ENCODE measurements around the gene TRABD2B. TPM values are rescaled to one million over a fixed set of nuclear protein-coding genes. Genes with fewer than 3 reads are reported as not detected.

TRABD2B gene
- total RNA-seq, 1 experiment from 2014 or later, result not detected

DNA sequence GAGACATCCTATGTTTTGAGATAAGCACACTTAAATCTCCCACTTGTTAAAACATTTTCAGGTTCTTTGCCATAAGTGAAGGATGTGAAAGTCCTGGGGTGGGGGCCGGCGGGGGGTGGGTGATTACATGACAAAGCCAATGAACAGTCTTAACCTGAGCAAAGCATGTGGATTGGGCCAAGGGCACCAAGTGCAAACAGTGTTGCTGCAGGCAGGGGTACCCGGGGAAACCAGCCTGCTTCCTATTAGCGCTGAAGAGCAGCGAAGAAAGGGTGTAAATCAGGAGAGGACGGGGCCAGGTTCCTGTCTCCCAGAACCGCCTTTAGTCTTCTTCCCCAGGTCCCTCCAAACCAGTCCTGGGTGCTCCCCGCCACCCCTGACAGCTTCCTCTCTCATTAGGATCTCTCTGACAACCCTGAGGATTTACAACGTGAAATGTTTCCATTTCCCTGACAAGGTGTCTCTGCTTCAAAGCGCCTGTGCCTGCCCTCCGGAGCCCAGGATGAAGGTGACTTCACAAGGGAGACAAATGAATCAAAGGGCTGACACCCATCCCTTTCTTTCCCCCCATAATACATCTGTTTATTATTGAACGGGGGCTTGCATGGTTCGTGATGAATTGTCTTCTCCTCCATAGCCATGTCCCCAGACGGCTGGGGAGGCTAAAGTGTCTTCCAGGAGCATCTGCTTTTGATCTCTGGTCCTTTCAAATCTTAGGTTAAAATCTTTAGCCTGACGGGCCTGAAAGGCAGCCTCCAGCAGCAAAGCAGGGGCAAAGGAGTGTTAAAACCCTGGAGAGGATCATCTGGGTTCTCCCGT lies 109.5 kb downstream of the TRABD2B start:
- DNase-seq (ENCODE audit: low spot score), result no peak
- Histone ChIP-seq H3K27me3 (replicated peaks; ENCODE audit: insufficient read depth, low read depth, low read length, poor library complexity) (peaks cover 11% of the 10 kb centered on the region), H3K27ac (ENCODE audit: low read depth, low read length, poor library complexity, severe bottlenecking) (no peak overlapping the region), H3K36me3 (ENCODE audit: insufficient read depth, low read length, poor library complexity, severe bottlenecking) (no peaks in the 10 kb centered on the region), H3K9me3 (ENCODE audit: low read depth, low read length, poor library complexity, severe bottlenecking) (no peaks in the 10 kb centered on the region), H3K4me1 (ENCODE audit: insufficient read depth, low read length, poor library complexity, severe bottlenecking) (no peaks in the 10 kb centered on the region), H3K4me3 (ENCODE audit: low read depth, low read length, poor library complexity, severe bottlenecking) (no peak overlapping the region)
- intact Hi-C loops (cut with micrococcal nuclease; ENCODE audit: unreplicated experiment), result no loop called here
- CTCF ChIA-PET, result no interaction called here
- BruUV-seq (replicated peaks), result no TSS peak
- POLR2A ChIA-PET (ENCODE audit: low non-redundant PET), result no interaction called here
- TF ChIP-seq, protein P1, sequence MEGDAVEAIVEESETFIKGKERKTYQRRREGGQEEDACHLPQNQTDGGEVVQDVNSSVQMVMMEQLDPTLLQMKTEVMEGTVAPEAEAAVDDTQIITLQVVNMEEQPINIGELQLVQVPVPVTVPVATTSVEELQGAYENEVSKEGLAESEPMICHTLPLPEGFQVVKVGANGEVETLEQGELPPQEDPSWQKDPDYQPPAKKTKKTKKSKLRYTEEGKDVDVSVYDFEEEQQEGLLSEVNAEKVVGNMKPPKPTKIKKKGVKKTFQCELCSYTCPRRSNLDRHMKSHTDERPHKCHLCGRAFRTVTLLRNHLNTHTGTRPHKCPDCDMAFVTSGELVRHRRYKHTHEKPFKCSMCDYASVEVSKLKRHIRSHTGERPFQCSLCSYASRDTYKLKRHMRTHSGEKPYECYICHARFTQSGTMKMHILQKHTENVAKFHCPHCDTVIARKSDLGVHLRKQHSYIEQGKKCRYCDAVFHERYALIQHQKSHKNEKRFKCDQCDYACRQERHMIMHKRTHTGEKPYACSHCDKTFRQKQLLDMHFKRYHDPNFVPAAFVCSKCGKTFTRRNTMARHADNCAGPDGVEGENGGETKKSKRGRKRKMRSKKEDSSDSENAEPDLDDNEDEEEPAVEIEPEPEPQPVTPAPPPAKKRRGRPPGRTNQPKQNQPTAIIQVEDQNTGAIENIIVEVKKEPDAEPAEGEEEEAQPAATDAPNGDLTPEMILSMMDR (conservative IDR thresholded peaks at IDR 0.05; ENCODE audit: low read depth, low read length), result no peak

DNA sequence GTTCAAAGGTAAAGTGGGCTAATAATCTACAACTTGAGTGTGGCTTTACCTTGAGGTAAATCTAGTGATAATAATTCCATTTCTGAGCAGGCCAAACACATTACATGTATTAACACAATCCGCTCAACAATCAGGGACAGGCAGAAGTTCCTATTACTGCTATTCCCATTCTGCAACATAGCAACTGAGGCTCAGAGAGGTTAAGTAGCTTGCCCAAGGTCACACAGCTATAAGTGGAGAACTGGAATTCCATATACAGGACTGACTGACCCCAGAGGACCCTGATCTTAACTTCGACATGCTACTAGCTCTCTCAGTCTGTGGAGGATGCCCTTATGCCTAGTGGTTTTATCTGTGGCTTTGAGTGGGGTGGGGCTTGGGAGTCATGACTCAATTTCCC lies 110.1 kb downstream of the TRABD2B start:
- no peak for DNase-seq (ENCODE audit: low spot score)
- Histone ChIP-seq H3K36me3 (ENCODE audit: insufficient read depth, low read length, poor library complexity, severe bottlenecking) (no peaks in the 10 kb centered on the region), H3K27me3 (replicated peaks; ENCODE audit: insufficient read depth, low read depth, low read length, poor library complexity) (peaks cover 4% of the 10 kb centered on the region), H3K9me3 (ENCODE audit: low read depth, low read length, poor library complexity, severe bottlenecking) (no peaks in the 10 kb centered on the region), H3K4me1 (ENCODE audit: insufficient read depth, low read length, poor library complexity, severe bottlenecking) (no peaks in the 10 kb centered on the region), H3K27ac (ENCODE audit: low read depth, low read length, poor library complexity, severe bottlenecking) (no peak overlapping the region), H3K4me3 (ENCODE audit: low read depth, low read length, poor library complexity, severe bottlenecking) (no peak overlapping the region)
- POLR2A ChIA-PET (ENCODE audit: low non-redundant PET), result no interaction called here
- TF ChIP-seq EZH2 (IDR thresholded peaks at IDR 0.05; ENCODE audit: borderline replicate concordance, low read depth, low read length, poor library complexity, severe bottlenecking), result no peak
- TF ChIP-seq, protein P1 (conservative IDR thresholded peaks at IDR 0.05; ENCODE audit: low read depth, low read length), result no peak
- no TSS peak for BruUV-seq (replicated peaks)
- intact Hi-C loops (cut with micrococcal nuclease; ENCODE audit: unreplicated experiment), result no loop called here
- CTCF ChIA-PET, result no interaction called here

DNA sequence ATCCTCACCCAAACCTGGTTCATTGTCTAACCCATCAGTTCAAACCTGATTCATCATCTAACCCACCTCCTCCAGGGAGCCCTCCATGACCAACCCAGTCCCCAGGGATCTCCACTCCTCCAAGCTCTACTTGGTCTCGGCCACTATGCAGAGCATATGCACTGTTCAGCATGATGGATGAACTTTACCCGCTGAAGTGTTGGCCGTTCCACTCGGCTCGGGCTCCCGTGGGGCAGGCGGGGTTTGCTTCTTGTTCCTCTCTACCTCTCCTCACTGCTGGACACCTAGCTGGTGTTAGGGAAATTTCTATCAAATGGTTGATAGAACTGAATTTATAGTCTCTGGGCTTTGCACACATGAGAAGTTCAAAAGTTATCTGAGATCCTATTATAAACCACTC lies 111.0 kb downstream of the TRABD2B start:
- Histone ChIP-seq H3K4me1 (ENCODE audit: insufficient read depth, low read length, poor library complexity, severe bottlenecking) (no peaks in the 10 kb centered on the region), H3K36me3 (ENCODE audit: insufficient read depth, low read length, poor library complexity, severe bottlenecking) (no peaks in the 10 kb centered on the region), H3K4me3 (ENCODE audit: low read depth, low read length, poor library complexity, severe bottlenecking) (no peak overlapping the region), H3K9me3 (ENCODE audit: low read depth, low read length, poor library complexity, severe bottlenecking) (no peaks in the 10 kb centered on the region), H3K27me3 (replicated peaks; ENCODE audit: insufficient read depth, low read depth, low read length, poor library complexity) (no peaks in the 10 kb centered on the region), H3K27ac (ENCODE audit: low read depth, low read length, poor library complexity, severe bottlenecking) (no peak overlapping the region)
- CTCF ChIA-PET, result no interaction called here
- intact Hi-C loops (cut with micrococcal nuclease; ENCODE audit: unreplicated experiment), result no loop called here
- no TSS peak for BruUV-seq (replicated peaks)
- no peak for DNase-seq (ENCODE audit: low spot score)
- TF ChIP-seq EZH2 (IDR thresholded peaks at IDR 0.05; ENCODE audit: borderline replicate concordance, low read depth, low read length, poor library complexity, severe bottlenecking), result no peak
- TF ChIP-seq, protein P1 (conservative IDR thresholded peaks at IDR 0.05; ENCODE audit: low read depth, low read length), result no peak
- POLR2A ChIA-PET (ENCODE audit: low non-redundant PET), result no interaction called here

Measured in A673 (cell line).